ENCODE measurements around the gene ULK1.

ULK1 gene

GRCh38 chr12:131909081-131909751 lies 14.8 kb downstream of the ULK1 start:
- DNase-seq: no peak

DNA sequence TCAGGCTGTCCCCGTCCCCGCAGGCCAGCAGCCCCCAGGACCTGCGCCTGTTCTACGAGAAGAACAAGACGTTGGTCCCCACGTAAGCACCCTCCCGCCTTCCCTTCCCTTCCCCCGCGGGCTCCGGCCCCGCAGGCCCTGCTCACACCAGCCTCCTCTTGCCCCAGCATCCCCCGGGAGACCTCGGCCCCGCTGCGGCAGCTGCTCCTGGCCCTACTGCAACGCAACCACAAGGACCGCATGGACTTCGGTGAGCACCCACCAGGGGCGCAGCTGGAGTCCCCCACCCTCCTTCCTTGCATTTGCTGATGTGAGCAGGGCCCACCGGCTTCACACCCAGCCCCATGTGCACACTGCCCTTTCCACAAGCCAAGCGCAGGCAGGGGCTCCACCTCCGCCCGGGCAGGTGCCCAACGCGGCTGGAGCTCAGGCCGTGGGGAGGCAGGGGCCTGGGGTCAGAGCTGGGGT lies 15.4 kb downstream of the ULK1 start:
- no peak for DNase-seq

GRCh38 chr12:131910302-131911027 lies 16.0 kb downstream of the ULK1 start:
- no peak for DNase-seq

DNA sequence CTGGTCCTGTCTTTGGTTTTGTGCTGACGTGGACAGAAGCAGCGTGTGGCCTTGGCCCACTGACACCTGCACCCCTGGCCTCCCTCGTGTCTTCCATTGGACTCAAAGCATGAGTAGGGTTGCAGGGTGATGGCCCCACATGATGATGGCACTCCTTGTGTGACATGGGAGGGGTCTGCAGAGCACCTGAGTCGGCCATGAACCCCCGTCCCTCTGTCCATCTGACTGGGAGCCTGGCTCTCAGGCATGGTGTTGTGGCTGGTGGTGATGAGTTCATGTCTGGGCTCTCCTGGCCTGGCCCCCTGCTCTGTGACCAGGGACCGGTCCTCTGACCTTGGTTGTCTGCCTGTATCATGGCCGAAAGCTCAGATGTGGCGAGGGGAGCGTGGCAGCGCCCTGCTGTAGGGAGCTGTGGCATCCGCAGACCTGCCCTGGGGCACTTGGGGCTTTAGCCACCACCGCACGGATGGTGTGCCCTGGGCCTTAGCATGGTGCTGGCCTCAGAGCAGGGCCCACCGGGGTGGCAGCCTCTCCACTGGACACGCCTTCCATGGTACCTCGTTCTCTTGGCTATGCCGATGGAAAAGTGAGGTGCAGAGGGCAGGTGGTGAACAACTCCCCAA lies 16.7 kb downstream of the ULK1 start:
- no peak for DNase-seq

DNA sequence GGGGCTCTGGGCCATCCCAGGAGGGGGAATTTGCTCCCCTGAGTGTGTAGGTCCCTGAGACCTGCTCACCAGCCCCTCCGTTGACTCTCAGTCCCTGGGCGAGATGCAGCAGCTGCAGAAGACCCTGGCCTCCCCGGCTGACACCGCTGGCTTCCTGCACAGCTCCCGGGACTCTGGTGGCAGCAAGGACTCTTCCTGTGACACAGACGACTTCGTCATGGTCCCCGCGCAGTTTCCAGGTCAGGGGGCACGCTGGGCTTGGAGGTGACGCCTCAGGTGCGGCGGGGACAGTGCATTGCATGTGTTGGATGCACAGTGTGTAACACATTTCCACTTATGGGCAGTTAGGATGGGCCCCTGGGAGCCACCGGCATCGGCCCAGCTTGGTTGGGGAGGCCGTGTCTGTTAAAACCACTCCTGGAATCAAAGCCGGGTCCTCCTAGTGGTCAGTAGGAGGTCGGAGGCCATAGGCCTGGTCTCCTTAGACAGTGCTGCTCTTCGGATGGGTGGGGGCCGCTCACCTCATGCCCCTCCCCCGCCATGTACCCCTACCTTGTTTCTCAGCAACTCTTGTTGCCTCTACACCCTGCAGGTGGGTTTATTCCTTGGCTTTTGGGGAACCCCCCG lies 17.5 kb downstream of the ULK1 start:
- no peak for DNase-seq

GRCh38 chr12:131912518-131913274 lies 18.3 kb downstream of the ULK1 start:
- no peak for DNase-seq

DNA sequence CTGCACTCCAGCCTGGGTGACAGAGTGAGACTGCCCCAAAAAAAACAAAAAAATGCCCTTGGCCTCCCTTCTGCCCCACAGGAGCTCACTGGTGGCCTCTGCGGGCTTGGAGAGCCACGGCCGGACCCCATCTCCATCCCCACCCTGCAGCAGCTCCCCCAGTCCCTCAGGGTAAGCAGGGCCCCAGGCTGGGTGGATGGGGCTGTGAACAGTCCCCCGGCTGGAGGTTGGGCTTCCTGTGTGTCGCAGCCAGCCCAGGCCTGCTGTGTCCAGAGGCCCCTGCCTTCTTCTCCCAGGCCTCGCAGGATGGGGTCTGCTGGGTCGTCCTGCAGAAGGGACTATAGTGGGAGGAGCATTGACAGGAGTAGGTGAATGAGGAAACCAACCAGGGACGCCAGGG lies 19.2 kb downstream of the ULK1 start:
- DNase-seq: no peak

GRCh38 chr12:131914179-131914702 lies 19.8 kb downstream of the ULK1 start:
- no peak for DNase-seq

- DNase-seq: no peak
Observed at GRCh38 chr12:131915000-131915689, 20.7 kb downstream of the ULK1 start.

- no peak for DNase-seq
Observed at GRCh38 chr12:131915823-131916222, 21.4 kb downstream of the ULK1 start.

GRCh38 chr12:131916306-131917138 lies 22.1 kb downstream of the ULK1 start:
- DNase-seq: no peak

DNA sequence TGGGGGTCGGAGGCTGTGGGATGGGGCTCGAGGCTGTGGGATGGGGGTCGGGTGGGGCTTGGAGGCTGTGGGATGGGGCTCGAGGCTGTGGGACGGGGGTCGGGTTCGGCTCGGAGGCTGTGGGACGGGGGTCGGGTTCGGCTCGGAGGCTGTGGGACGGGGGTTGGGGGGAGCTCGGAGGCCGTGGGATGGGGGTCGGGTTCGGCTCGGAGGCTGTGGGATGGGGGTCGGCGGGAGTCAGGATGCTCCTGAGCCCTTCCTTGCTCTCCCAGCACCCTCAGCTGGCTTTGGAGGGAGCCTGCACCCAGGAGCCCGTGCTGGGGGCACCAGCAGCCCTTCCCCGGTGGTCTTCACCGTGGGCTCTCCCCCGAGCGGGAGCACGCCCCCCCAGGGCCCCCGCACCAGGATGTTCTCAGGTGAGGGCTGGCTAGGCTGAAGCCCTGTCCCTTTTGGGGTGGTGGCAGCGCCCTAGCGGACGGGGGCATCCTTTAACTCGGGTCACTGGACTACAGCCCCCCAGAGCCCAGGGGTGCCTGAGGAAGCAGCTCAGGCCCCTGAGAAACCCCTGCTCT lies 22.8 kb downstream of the ULK1 start:
- DNase-seq: peak; percentile 34

GRCh38 chr12:131917711-131918306 lies 23.4 kb downstream of the ULK1 start:
- no peak for DNase-seq

DNA sequence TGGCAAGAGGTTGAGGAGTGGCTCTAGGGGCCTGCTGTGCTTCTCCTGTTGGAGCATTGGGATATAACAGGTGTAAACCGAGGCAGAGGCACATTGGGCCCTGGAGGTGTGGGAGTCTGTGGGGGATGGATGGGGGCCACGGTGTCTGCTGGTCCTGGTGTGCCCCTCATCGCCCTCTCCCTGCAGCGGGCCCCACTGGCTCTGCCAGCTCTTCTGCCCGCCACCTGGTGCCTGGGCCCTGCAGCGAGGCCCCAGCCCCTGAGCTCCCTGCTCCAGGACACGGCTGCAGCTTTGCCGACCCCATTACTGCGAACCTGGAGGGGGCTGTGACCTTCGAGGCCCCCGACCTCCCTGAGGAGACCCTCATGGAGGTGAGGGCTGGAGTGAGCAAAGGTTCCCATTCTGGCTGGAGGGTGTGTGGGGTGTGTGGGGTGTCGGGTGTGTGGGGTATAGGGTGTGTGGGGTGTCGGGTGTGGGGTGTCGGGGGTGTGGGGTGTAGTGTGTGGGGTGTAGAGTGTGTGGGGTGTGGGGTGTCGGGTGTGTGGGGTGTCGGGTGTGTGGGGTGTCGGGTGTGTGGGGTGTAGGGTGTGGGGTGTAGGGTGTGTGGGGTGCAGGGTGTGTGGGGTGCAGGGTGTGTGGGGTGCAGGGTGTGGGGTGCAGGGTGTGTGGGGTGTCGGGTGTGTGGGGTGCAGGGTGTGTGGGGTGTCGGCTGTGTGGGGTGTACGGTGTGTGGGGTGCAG lies 24.1 kb downstream of the ULK1 start:
- no peak for DNase-seq

- no peak for DNase-seq
Observed at GRCh38 chr12:131919051-131919347, 24.6 kb downstream of the ULK1 start.

- no peak for DNase-seq
Observed at GRCh38 chr12:131919366-131920156, 25.1 kb downstream of the ULK1 start.

GRCh38 chr12:131920157-131920508 lies 25.7 kb downstream of the ULK1 start:
- DNase-seq: no peak

DNA sequence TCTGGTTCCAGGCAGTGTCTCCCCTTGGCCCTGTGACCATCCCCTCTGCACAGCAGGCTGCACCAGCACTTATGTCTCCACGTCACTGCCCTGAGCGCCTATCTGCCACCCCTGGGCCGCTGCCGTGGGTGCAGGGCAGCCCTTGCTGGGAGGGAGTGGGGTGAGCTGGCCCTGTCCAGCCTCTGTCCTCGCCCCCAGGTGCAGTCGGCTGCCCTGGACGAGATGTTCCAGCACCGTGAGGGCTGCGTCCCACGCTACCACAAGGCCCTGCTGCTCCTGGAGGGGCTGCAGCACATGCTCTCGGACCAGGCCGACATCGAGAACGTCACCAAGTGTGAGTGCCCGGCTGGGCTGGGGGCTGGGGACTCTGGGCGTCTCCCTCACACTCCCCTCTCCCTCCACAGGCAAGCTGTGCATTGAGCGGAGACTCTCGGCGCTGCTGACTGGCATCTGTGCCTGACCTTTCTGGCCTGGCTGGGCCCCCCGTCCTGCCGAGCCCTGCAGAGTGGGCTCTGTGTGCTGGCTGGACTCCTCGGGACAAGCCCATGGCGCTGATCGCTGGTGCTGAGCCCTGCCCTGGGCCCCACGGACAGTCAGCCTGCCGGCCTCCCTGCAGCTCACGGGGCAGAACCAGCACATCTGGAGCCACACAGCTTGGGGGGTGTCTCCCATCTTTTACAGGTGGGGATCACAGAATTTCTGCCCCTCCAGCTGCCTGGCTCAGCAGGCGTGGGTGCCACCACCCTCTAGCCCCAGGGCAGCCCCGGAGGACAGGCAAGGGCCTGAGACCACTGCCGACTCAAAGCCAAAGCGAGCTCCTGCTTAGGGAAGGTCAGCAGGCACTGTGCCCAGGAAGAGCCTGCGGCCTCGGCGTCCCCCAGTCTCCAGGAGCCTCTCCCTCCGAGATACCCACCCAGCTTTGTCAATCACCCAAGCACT lies 26.7 kb downstream of the ULK1 start:
- DNase-seq: no peak

Measured in stimulated activated CD4-positive, alpha-beta T cell treated with anti-CD3 and anti-CD28 coated beads, Interleukin-4, amount 100 ng/mL, for 24 hours (primary cell).